K562 (cell line): ENCODE results near the gene RCSD1. TPM values are rescaled to one million over a fixed set of nuclear protein-coding genes. Genes with fewer than 3 reads are reported as not detected.

Experiments
- CBFA2T2 ChIP-seq: fragments of 450-650 bp; conservative IDR thresholded peaks from 2 replicates; pipeline ENCODE4 v1.6.1; 2017; ENCODE audit warnings: mild to moderate bottlenecking
- CBFA2T3 ChIP-seq: fragments of 450-650 bp; IDR thresholded peaks from 2 replicates; pipeline ENCODE4 v1.6.1; 2017
- FOSL1 ChIP-seq: fragments of 200-800 bp; sonication (Bioruptor generic); conservative IDR thresholded peaks from 2 replicates; pipeline ENCODE4 v1.6.1; 2016; ENCODE audit warnings: missing genetic modification characterization, missing compliant biosample characterization
- FOXK1 ChIP-seq: sonication (generic); formaldehyde crosslinking; IDR thresholded peaks from 2 replicates; pipeline ENCODE4 v1.8.0; 2022; ENCODE audit warnings: missing genetic modification reagents, mild to moderate bottlenecking, borderline replicate concordance
- MCM3 ChIP-seq: fragments of 450-650 bp; IDR thresholded peaks from 2 replicates; pipeline ENCODE4 v1.6.1; 2016
- NR0B1 ChIP-seq: fragments of 450-650 bp; IDR thresholded peaks from one replicate; pipeline ENCODE4 v1.6.1; 2018; ENCODE audit warnings: mild to moderate bottlenecking, moderate library complexity; ENCODE audit not compliant: partially characterized antibody
- NR2F6 ChIP-seq: fragments of 450-650 bp; formaldehyde crosslinking; IDR thresholded peaks from 2 replicates; pipeline ENCODE4 v1.4.0; 2020; ENCODE audit warnings: mild to moderate bottlenecking
- RAD21 ChIP-seq, 2 experiments: fragments of 250-450 bp in 1 of 2; fragments of 450-650 bp in 1 of 2; sonication (Bioruptor Pico) in 1 of 2; formaldehyde crosslinking in 1 of 2; IDR thresholded peaks in 1 of 2; conservative IDR thresholded peaks in 1 of 2; 2 replicates each; pipeline versions ENCODE4 v1.4.0 to v1.8.0; 2020 to 2022; ENCODE audit warnings: mild to moderate bottlenecking in 2 of 2, moderate library complexity in 1 of 2
- RBBP5 ChIP-seq: fragments of 200-600 bp; sonication (generic); IDR thresholded peaks from 2 replicates; pipeline ENCODE4 v1.6.1; 2012; ENCODE audit warnings: borderline replicate concordance, mild to moderate bottlenecking, low read length, control low read depth, inconsistent platforms; ENCODE audit not compliant: insufficient read depth, poor library complexity, severe bottlenecking
- TARDBP ChIP-seq: fragments of 450-650 bp; IDR thresholded peaks from 2 replicates; pipeline ENCODE4 v1.6.1; 2016
- ZBTB2 ChIP-seq: fragments of 450-650 bp; IDR thresholded peaks from 2 replicates; pipeline ENCODE4 v1.6.1; 2016; ENCODE audit warnings: antibody characterized with exemption
- ZKSCAN1 ChIP-seq: fragments of 150-350 bp; IDR thresholded peaks from 2 replicates; pipeline ENCODE4 v1.6.1; 2016; ENCODE audit warnings: low read depth, low read length
- polyA plus RNA-seq, 8 experiments: library from polyadenylated mRNA; depleted of rRNA in 4 of 8; stranded (reverse) in 5 of 8; unstranded in 3 of 8; fragments of >200 nt; fragmentation: Nextera tagmentation in 2 of 8; fragmentation: Illumina TruSeq in 1 of 8; extraction: Ambion mirVana in 2 of 8; extraction: Trizol in 1 of 8; gene quantifications; 2 replicates each; pipeline versions ENCODE4 v1.2.1 to v1.2.3, GENCODE V29; 2011 to 2014; ENCODE audit warnings: inconsistent platforms in 1 of 8, missing spikeins in 1 of 8
- total RNA-seq, 7 experiments: library from RNA; depleted of rRNA in 6 of 7; stranded (reverse); fragments of >200 nt in 6 of 7; fragmentation: Illumina TruSeq in 2 of 7; extraction: Trizol in 2 of 7; gene quantifications; 2 replicates each; pipeline versions ENCODE4 v1.2.1 to v1.2.3, GENCODE V29; 2011 to 2021; ENCODE audit warnings: low replicate concordance in 1 of 7
- TF ChIP-seq, protein P1 (sequence below): IDR thresholded peaks from 3 replicates; pipeline ENCODE4 v1.6.1; 2011; ENCODE audit warnings: borderline replicate concordance, mild to moderate bottlenecking; ENCODE audit not compliant: insufficient read length, insufficient read depth
- TF ChIP-seq, protein P2 (sequence below), 3 experiments: IDR thresholded peaks in 2 of 3; conservative IDR thresholded peaks in 1 of 3; 2 replicates each; pipeline ENCODE4 v1.5.1; 2011 to 2012; ENCODE audit warnings: low read length in 3 of 3, mild to moderate bottlenecking in 3 of 3, control low read depth in 2 of 3, improper control_type of control experiment in 1 of 3, inconsistent platforms in 1 of 3, low read depth in 1 of 3, mixed read lengths in 1 of 3, moderate library complexity in 1 of 3; ENCODE audit not compliant: insufficient read depth in 2 of 3

RCSD1 gene
- total and polyA plus RNA-seq, 9 of the 15 experiments (the other 6 are each of a cell fraction or from before 2014, with no cell fraction given) = 7.8 to 69.8 (median 45.3) TPM

GRCh38 chr1:167663002-167663772 lies 33.2 kb downstream of the RCSD1 start (continued):
- no peak for TF ChIP-seq NR0B1
- TF ChIP-seq CBFA2T3 = peak; percentile 46
- TF ChIP-seq RBBP5 = peak; percentile 31
- TF ChIP-seq NR2F6 (CRISPR knock-in tag) = no peak
- TF ChIP-seq ZBTB2 = no peak
- TF ChIP-seq FOSL1 (tag) = peak; percentile 76
- no peak for TF ChIP-seq FOXK1 (CRISPR knock-in tag)
- TF ChIP-seq CBFA2T2 = peak; percentile 43
- TF ChIP-seq, protein P1, sequence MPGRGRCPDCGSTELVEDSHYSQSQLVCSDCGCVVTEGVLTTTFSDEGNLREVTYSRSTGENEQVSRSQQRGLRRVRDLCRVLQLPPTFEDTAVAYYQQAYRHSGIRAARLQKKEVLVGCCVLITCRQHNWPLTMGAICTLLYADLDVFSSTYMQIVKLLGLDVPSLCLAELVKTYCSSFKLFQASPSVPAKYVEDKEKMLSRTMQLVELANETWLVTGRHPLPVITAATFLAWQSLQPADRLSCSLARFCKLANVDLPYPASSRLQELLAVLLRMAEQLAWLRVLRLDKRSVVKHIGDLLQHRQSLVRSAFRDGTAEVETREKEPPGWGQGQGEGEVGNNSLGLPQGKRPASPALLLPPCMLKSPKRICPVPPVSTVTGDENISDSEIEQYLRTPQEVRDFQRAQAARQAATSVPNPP = no peak
- TF ChIP-seq, protein P2, sequence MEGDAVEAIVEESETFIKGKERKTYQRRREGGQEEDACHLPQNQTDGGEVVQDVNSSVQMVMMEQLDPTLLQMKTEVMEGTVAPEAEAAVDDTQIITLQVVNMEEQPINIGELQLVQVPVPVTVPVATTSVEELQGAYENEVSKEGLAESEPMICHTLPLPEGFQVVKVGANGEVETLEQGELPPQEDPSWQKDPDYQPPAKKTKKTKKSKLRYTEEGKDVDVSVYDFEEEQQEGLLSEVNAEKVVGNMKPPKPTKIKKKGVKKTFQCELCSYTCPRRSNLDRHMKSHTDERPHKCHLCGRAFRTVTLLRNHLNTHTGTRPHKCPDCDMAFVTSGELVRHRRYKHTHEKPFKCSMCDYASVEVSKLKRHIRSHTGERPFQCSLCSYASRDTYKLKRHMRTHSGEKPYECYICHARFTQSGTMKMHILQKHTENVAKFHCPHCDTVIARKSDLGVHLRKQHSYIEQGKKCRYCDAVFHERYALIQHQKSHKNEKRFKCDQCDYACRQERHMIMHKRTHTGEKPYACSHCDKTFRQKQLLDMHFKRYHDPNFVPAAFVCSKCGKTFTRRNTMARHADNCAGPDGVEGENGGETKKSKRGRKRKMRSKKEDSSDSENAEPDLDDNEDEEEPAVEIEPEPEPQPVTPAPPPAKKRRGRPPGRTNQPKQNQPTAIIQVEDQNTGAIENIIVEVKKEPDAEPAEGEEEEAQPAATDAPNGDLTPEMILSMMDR (IDR thresholded peaks at IDR 0.05 in 2 of 3, conservative IDR thresholded peaks at IDR 0.05 in 1 of 3; ENCODE audit: insufficient read depth in 2 of 3, low read depth in 1 of 3, low read length in 3 of 3) = 0 out of 6 replicates have a peak, but pooled peaks of 1 of the 3 experiments have one; percentile 6
- 0 out of 2 replicates have a peak, but pooled peaks have one; percentile 40 for TF ChIP-seq ZKSCAN1
- TF ChIP-seq MCM3 = no peak
- peak in 1 of 2 experiments; percentile 28; a peak in 1 of 4 replicates for TF ChIP-seq RAD21 (CRISPR knock-in tag; conservative IDR thresholded peaks at IDR 0.05 in 1 of 2, IDR thresholded peaks at IDR 0.05 in 1 of 2)
- no peak for TF ChIP-seq TARDBP
